Endodermal cell (in vitro differentiated cells): Measurements from ENCODE around the gene ASAP2. TPM values are rescaled to one million over a fixed set of nuclear protein-coding genes. Genes with fewer than 3 reads are reported as not detected.

Experiments
- DNase-seq: peaks from one replicate; pipeline ENCODE4 v3.0.0-alpha.2; 2017
- H3K27ac ChIP-seq: 2 replicates; pipeline ENCODE4 v1.5.1; 2013; ENCODE audit warnings: mild to moderate bottlenecking, low read depth, low read length, moderate library complexity
- H3K27me3 ChIP-seq: 2 replicates; pipeline ENCODE4 v1.6.1; 2013; ENCODE audit warnings: mild to moderate bottlenecking, low read length, moderate library complexity; ENCODE audit not compliant: insufficient read depth, control insufficient read depth, poor library complexity, severe bottlenecking
- H3K36me3 ChIP-seq: 2 replicates; pipeline ENCODE4 v1.7.0; 2013; ENCODE audit warnings: mild to moderate bottlenecking, low read length, moderate library complexity; ENCODE audit not compliant: control insufficient read depth, insufficient read depth
- H3K4me1 ChIP-seq: one replicate; pipeline ENCODE4 v1.7.0; 2013; ENCODE audit warnings: low read length; ENCODE audit not compliant: control insufficient read depth, insufficient read depth
- H3K4me3 ChIP-seq: 2 replicates; pipeline ENCODE4 v1.5.1; 2013; ENCODE audit warnings: mild to moderate bottlenecking, low read length, moderate library complexity
- H3K9ac ChIP-seq: 2 replicates; pipeline ENCODE4 v1.6.1; 2013; ENCODE audit warnings: mild to moderate bottlenecking, low read length, moderate library complexity; ENCODE audit not compliant: poor library complexity, severe bottlenecking; ENCODE audit errors: extremely low read depth
- H3K9me3 ChIP-seq: 2 replicates; pipeline ENCODE4 v1.6.1; 2013; ENCODE audit warnings: mild to moderate bottlenecking, low read length, moderate library complexity; ENCODE audit not compliant: control insufficient read depth
- H3K27ac Mint-ChIP-seq: 2 replicates; pipeline ENCODE4 v1.8.0; 2020; ENCODE audit warnings: mixed read lengths
- H3K27me3 Mint-ChIP-seq: 2 replicates; pipeline ENCODE4 v1.8.0; 2021; ENCODE audit warnings: mild to moderate bottlenecking, mixed read lengths; ENCODE audit not compliant: insufficient read depth
- H3K36me3 Mint-ChIP-seq: 2 replicates; pipeline ENCODE4 v1.8.0; 2020; ENCODE audit warnings: low read depth, mixed read lengths
- H3K4me1 Mint-ChIP-seq: 2 replicates; pipeline ENCODE4 v1.8.0; 2020; ENCODE audit warnings: mixed read lengths
- H3K4me3 Mint-ChIP-seq: 2 replicates; pipeline ENCODE4 v1.8.0; 2020; ENCODE audit warnings: mild to moderate bottlenecking, moderate library complexity, mixed read lengths
- H3K9me3 Mint-ChIP-seq: 2 replicates; pipeline ENCODE4 v1.8.0; 2020; ENCODE audit warnings: mild to moderate bottlenecking, mixed read lengths
- CTCF ChIP-seq: fragments of 200-600 bp; sonication (generic); conservative IDR thresholded peaks from 2 replicates; pipeline ENCODE4 v1.5.0; 2021; ENCODE audit warnings: antibody characterized with exemption, mild to moderate bottlenecking
- WGBS, 2 experiments: methylation state at CpG; one replicate each; pipeline versions ENCODE4 v1.1.5 to v1.1.7; 2013; ENCODE audit warnings: missing lambda C conversion rate in 2 of 2, mixed read lengths in 1 of 2; ENCODE audit not compliant: insufficient coverage in 1 of 2, insufficient read length in 1 of 2; 5-methylcytosine and 5-hydroxymethylcytosine counted together
- total RNA-seq, 2 donors: library from RNA; stranded (reverse); fragmentation: NEBNext Ultra II Directional in 1 of 2; extraction: Animal tissue kit (Norgen Biotek cat#: 25700) in 1 of 2; gene quantifications; 2 replicates in 1 of 2; 3 replicates in 1 of 2; pipeline ENCODE4 v1.2.1, GENCODE V29; 2021

Gene ASAP2
- total RNA-seq, 2 donors from 2014 or later, result 11.8 to 20.4 TPM

GRCh38 chr2:9408641-9409151 is 202.1 kb downstream of the ASAP2 start:
- Histone ChIP-seq H3K9me3 (no peaks in the 10 kb centered on the region), H3K27ac (no peak overlapping the region), H3K4me3 (no peak overlapping the region), H3K27me3 (no peaks in the 10 kb centered on the region), H3K4me1 (no peaks in the 10 kb centered on the region), H3K36me3 (peaks cover 4% of the 10 kb centered on the region), H3K9ac (no peak overlapping the region)
- Mint-ChIP-seq H3K9me3 (no peaks in the 10 kb centered on the region), H3K36me3 (peaks cover 13% of the 10 kb centered on the region), H3K27ac (no peak overlapping the region), H3K4me3 (no peak overlapping the region), H3K27me3 (no peaks in the 10 kb centered on the region), H3K4me1 (peaks cover 6% of the 10 kb centered on the region)
- no peak for DNase-seq
- 93 to 96% methylated on average over 8 to 9 of the region's 9 CpGs for WGBS, 2 experiments
- TF ChIP-seq CTCF, result no peak

GRCh38 chr2:9410108-9410507 is 203.5 kb downstream of the ASAP2 start:
- peaks cover 13% of the 10 kb centered on the region for H3K36me3 Mint-ChIP-seq
- no peak overlapping the region for H3K9ac ChIP-seq
- no peaks in the 10 kb centered on the region for H3K27me3 ChIP-seq
- no peak overlapping the region for H3K4me3 ChIP-seq
- H3K4me1 Mint-ChIP-seq, result peaks cover 6% of the 10 kb centered on the region
- H3K27me3 Mint-ChIP-seq, result no peaks in the 10 kb centered on the region
- H3K27ac ChIP-seq, result no peak overlapping the region
- no peaks in the 10 kb centered on the region for H3K4me1 ChIP-seq
- DNase-seq, result no peak
- no peak for TF ChIP-seq CTCF
- H3K4me3 Mint-ChIP-seq, result no peak overlapping the region
- H3K27ac Mint-ChIP-seq, result no peak overlapping the region
- no peaks in the 10 kb centered on the region for H3K9me3 ChIP-seq
- WGBS, 2 experiments, result 94 to 96% methylated on average over 3 of the region's 3 CpGs
- H3K36me3 ChIP-seq, result peaks cover 4% of the 10 kb centered on the region
- no peaks in the 10 kb centered on the region for H3K9me3 Mint-ChIP-seq

GRCh38 chr2:9412781-9413180 is 206.2 kb downstream of the ASAP2 start:
- Histone ChIP-seq H3K27ac (no peak overlapping the region), H3K4me3 (no peak overlapping the region), H3K36me3 (peaks cover 2% of the 10 kb centered on the region), H3K9ac (no peak overlapping the region), H3K27me3 (no peaks in the 10 kb centered on the region), H3K9me3 (no peaks in the 10 kb centered on the region), H3K4me1 (no peaks in the 10 kb centered on the region)
- H3K36me3 Mint-ChIP-seq, result peaks cover 13% of the 10 kb centered on the region
- no peaks in the 10 kb centered on the region for H3K27me3 Mint-ChIP-seq
- no peak overlapping the region for H3K27ac Mint-ChIP-seq
- no peak for DNase-seq
- no peaks in the 10 kb centered on the region for H3K4me1 Mint-ChIP-seq
- no peak for TF ChIP-seq CTCF
- H3K4me3 Mint-ChIP-seq, result no peak overlapping the region
- H3K9me3 Mint-ChIP-seq, result no peaks in the 10 kb centered on the region
- 94 to 95% methylated on average over 2 to 7 of the region's 7 CpGs for WGBS, 2 experiments
